ENCODE data around the gene KLF15.

GRCh38 chr3:126398423-126399350, 41.5 kb upstream of the KLF15 start:
- TF ChIP-seq POLR2A (IDR thresholded peaks at IDR 0.05; ENCODE audit: low read length) (no peak), GATA1 (IDR thresholded peaks at IDR 0.05; ENCODE audit: low read depth, low read length) (no peak)
